Posterior cingulate gyrus (tissue), 11 donors: ENCODE measurements around the gene FXYD1.

Source experiments
- DNase-seq, 10 donors: peaks; one replicate each; pipeline versions ENCODE4 v3.0.0 to v3.0.0-alpha.2; 2020 to 2021; ENCODE audit warnings: mixed read lengths in 3 of 10
- intact Hi-C: fragments of 100-400 bp; cut with DNase I; formaldehyde crosslinking; loops from one replicate; pipeline ENCODE4 v1.15.1; 2023

Gene FXYD1

GRCh38 chr19:35155441-35155840 lies 16.8 kb downstream of the FXYD1 start:
- peak in 2 of 10 donors; percentile 61 to 72 for DNase-seq
- intact Hi-C loops: no loop called here

GRCh38 chr19:35155981-35156672 lies 17.5 kb downstream of the FXYD1 start:
- intact Hi-C loops: no loop called here
- peak in 1 of 10 donors; percentile 21 for DNase-seq

- peak in 1 of 10 donors; percentile 30 for DNase-seq
- intact Hi-C loops: no loop called here
These were observed 18.0 kb downstream of the FXYD1 start for GRCh38 chr19:35156673-35157014.

GRCh38 chr19:35157431-35157830 lies 18.8 kb downstream of the FXYD1 start:
- intact Hi-C loops: no loop called here
- DNase-seq: peak in 1 of 10 donors; percentile 29

- DNase-seq: no peak
- intact Hi-C loops: no loop called here
These were observed 21.0 kb downstream of the FXYD1 start for GRCh38 chr19:35159606-35160005.

- DNase-seq: no peak
- intact Hi-C loops: no loop called here
These were observed 22.2 kb downstream of the FXYD1 start for GRCh38 chr19:35160629-35161433.

- no peak for DNase-seq
- intact Hi-C loops: no loop called here
These were observed 22.8 kb downstream of the FXYD1 start for GRCh38 chr19:35161434-35161743.

- intact Hi-C loops: no loop called here
- no peak for DNase-seq
These were observed 24.1 kb downstream of the FXYD1 start for GRCh38 chr19:35162471-35163326.

- DNase-seq: no peak
- intact Hi-C loops: no loop called here
These were observed 25.8 kb downstream of the FXYD1 start for GRCh38 chr19:35164418-35164817.

- intact Hi-C loops: no loop called here
- DNase-seq: no peak
These were observed 26.8 kb downstream of the FXYD1 start for GRCh38 chr19:35165200-35166058.

- DNase-seq: no peak
- intact Hi-C loops: no loop called here
These were observed 27.8 kb downstream of the FXYD1 start for GRCh38 chr19:35166100-35167063.

GRCh38 chr19:35167251-35168119 lies 28.9 kb downstream of the FXYD1 start:
- intact Hi-C loops: no loop called here
- no peak for DNase-seq

- intact Hi-C loops: no loop called here
- no peak for DNase-seq
These were observed 29.6 kb downstream of the FXYD1 start for GRCh38 chr19:35168196-35168595.

- intact Hi-C loops: no loop called here
- no peak for DNase-seq
These were observed 30.8 kb downstream of the FXYD1 start for GRCh38 chr19:35169221-35169995.

- intact Hi-C loops: no loop called here
- DNase-seq: no peak
These were observed 31.9 kb downstream of the FXYD1 start for GRCh38 chr19:35170359-35171061.

- no peak for DNase-seq
- intact Hi-C loops: no loop called here
These were observed 33.1 kb downstream of the FXYD1 start for GRCh38 chr19:35171730-35172129.

GRCh38 chr19:35174226-35174625 lies 35.6 kb downstream of the FXYD1 start:
- DNase-seq: no peak
- intact Hi-C loops: no loop called here
